IPS-15b (cell line): ENCODE measurements around the gene DHX16.

Source experiments
- H3K27me3 ChIP-seq: one replicate; pipeline ENCODE4 v1.6.1; 2013; ENCODE audit warnings: low read length; ENCODE audit not compliant: control insufficient read depth, insufficient read depth
- H3K36me3 ChIP-seq: one replicate; pipeline ENCODE4 v1.6.1; 2013; ENCODE audit warnings: low read length; ENCODE audit not compliant: control insufficient read depth, insufficient read depth
- H3K4me1 ChIP-seq: one replicate; pipeline ENCODE4 v1.6.1; 2013; ENCODE audit warnings: mild to moderate bottlenecking, low read length; ENCODE audit not compliant: control insufficient read depth, insufficient read depth
- H3K4me3 ChIP-seq: one replicate; pipeline ENCODE4 v1.5.1; 2013; ENCODE audit warnings: low read depth, low read length
- H3K9ac ChIP-seq: one replicate; pipeline ENCODE4 v1.6.1; 2013; ENCODE audit warnings: low read depth, mild to moderate bottlenecking, low read length
- H3K9me3 ChIP-seq: one replicate; pipeline ENCODE4 v1.6.1; 2013; ENCODE audit warnings: mild to moderate bottlenecking, low read length; ENCODE audit not compliant: control insufficient read depth, insufficient read depth

DHX16 gene

DNA sequence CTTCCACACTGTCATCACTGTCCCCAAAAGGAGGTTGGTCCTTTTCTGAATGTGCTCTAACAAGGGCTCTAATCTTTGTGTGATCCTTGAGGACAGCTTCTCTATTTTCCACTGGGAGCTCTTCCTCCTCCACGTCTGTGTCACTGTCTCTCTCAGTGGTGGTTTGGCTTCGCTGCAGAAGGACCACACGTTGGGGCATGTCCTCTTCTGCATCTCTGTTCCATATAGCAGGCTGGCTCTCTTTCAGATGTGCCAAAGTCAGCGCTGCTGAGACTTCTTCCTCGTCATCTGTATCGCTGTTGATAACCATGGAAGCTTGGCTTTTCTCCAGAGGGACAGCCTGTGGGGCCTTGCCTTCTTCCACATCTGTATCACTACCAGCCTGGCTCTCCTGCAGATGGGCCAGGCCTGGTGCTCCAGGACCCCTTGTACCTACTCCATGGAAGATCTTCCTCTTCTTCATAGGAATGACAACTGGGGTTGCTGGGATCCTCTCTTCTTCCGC lies 39.7 kb upstream of the DHX16 start:
- H3K27me3 ChIP-seq = no peaks in the 10 kb centered on the region
- peaks cover 36% of the 10 kb centered on the region for H3K36me3 ChIP-seq
- H3K4me1 ChIP-seq = no peaks in the 10 kb centered on the region
- no peak overlapping the region for H3K9ac ChIP-seq
- H3K4me3 ChIP-seq = no peak overlapping the region
- no peaks in the 10 kb centered on the region for H3K9me3 ChIP-seq

GRCh38 chr6:30711758-30712380 lies 39.1 kb upstream of the DHX16 start:
- no peaks in the 10 kb centered on the region for H3K4me1 ChIP-seq
- H3K36me3 ChIP-seq = peaks cover 42% of the 10 kb centered on the region
- no peaks in the 10 kb centered on the region for H3K9me3 ChIP-seq
- H3K4me3 ChIP-seq = no peak overlapping the region
- H3K27me3 ChIP-seq = no peaks in the 10 kb centered on the region
- H3K9ac ChIP-seq = no peak overlapping the region

- peaks cover 42% of the 10 kb centered on the region for H3K36me3 ChIP-seq
- no peaks in the 10 kb centered on the region for H3K9me3 ChIP-seq
- no peak overlapping the region for H3K9ac ChIP-seq
- H3K27me3 ChIP-seq = no peaks in the 10 kb centered on the region
- no peaks in the 10 kb centered on the region for H3K4me1 ChIP-seq
- H3K4me3 ChIP-seq = no peak overlapping the region
These were observed 36.5 kb upstream of the DHX16 start for GRCh38 chr6:30709101-30709868.

DNA sequence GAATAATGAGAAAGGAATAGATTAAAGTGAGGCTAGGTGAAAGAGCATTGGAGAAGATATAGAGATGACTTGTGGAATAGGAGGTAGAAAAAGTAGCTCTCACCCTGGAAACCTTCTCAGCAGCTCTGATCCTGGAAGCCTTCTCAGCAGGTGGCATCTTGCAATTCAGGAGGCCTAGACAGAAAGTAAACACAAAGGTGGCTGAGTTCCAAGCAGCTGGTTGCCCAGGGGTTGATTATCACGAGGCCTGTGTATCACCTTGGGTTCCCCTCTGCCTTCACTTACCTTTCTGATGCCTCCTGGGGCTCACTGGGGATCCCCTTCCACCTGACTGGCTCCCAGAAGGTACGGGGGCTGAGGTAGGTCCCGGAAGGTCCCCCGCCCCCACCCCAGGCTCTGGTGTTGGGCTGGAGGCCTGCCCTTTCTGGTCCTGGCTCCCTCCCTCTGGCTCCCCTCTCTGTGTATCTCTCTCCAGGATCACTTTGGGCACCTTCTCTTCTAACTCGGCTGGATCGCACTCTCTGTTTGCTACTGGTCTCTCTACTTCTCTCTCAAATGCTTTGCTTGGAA lies 34.6 kb upstream of the DHX16 start:
- no peak overlapping the region for H3K9ac ChIP-seq
- H3K36me3 ChIP-seq = peaks cover 33% of the 10 kb centered on the region
- no peak overlapping the region for H3K4me3 ChIP-seq
- H3K27me3 ChIP-seq = no peaks in the 10 kb centered on the region
- H3K9me3 ChIP-seq = no peaks in the 10 kb centered on the region
- no peaks in the 10 kb centered on the region for H3K4me1 ChIP-seq

GRCh38 chr6:30705620-30706019 lies 32.8 kb upstream of the DHX16 start:
- H3K4me1 ChIP-seq = no peaks in the 10 kb centered on the region
- no peaks in the 10 kb centered on the region for H3K9me3 ChIP-seq
- H3K9ac ChIP-seq = no peak overlapping the region
- no peak overlapping the region for H3K4me3 ChIP-seq
- H3K36me3 ChIP-seq = peaks cover 22% of the 10 kb centered on the region
- H3K27me3 ChIP-seq = no peaks in the 10 kb centered on the region

GRCh38 chr6:30703821-30704220 lies 31.0 kb upstream of the DHX16 start:
- Histone ChIP-seq H3K27me3 (no peaks in the 10 kb centered on the region), H3K4me3 (no peak overlapping the region), H3K9me3 (no peaks in the 10 kb centered on the region), H3K9ac (no peak overlapping the region), H3K4me1 (no peaks in the 10 kb centered on the region), H3K36me3 (peaks cover 16% of the 10 kb centered on the region)

DNA sequence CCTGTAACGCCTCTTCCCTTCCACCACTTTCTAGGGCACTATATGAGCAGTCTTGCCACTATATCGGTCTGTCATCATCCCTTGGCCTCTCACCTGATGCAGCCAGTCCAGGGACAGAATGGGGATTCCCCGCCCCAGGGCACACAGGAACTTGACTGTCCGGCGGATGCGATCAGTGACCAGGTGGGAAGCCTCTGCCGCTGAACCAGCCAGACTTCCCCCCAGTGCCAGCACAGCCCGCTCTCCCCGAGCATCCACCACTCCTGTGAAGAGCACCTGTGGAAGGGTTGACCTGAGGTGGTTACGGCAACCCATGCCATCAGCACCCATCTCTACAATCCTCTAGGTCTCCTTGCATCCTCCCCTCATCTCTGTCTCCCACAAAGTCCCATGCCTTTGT lies 30.2 kb upstream of the DHX16 start:
- Histone ChIP-seq H3K27me3 (no peaks in the 10 kb centered on the region), H3K4me1 (no peaks in the 10 kb centered on the region), H3K36me3 (peaks cover 16% of the 10 kb centered on the region), H3K9ac (no peak overlapping the region), H3K9me3 (no peaks in the 10 kb centered on the region), H3K4me3 (no peak overlapping the region)

- Histone ChIP-seq H3K36me3 (peaks cover 9% of the 10 kb centered on the region), H3K4me1 (no peaks in the 10 kb centered on the region), H3K9ac (no peak overlapping the region), H3K27me3 (no peaks in the 10 kb centered on the region), H3K4me3 (no peak overlapping the region), H3K9me3 (no peaks in the 10 kb centered on the region)
These were observed 27.5 kb upstream of the DHX16 start for GRCh38 chr6:30700340-30700739.

- Histone ChIP-seq H3K4me1 (no peaks in the 10 kb centered on the region), H3K36me3 (no peaks in the 10 kb centered on the region), H3K4me3 (no peak overlapping the region), H3K9ac (no peak overlapping the region), H3K9me3 (no peaks in the 10 kb centered on the region), H3K27me3 (no peaks in the 10 kb centered on the region)
These were observed 23.6 kb upstream of the DHX16 start for GRCh38 chr6:30696432-30696831.

DNA sequence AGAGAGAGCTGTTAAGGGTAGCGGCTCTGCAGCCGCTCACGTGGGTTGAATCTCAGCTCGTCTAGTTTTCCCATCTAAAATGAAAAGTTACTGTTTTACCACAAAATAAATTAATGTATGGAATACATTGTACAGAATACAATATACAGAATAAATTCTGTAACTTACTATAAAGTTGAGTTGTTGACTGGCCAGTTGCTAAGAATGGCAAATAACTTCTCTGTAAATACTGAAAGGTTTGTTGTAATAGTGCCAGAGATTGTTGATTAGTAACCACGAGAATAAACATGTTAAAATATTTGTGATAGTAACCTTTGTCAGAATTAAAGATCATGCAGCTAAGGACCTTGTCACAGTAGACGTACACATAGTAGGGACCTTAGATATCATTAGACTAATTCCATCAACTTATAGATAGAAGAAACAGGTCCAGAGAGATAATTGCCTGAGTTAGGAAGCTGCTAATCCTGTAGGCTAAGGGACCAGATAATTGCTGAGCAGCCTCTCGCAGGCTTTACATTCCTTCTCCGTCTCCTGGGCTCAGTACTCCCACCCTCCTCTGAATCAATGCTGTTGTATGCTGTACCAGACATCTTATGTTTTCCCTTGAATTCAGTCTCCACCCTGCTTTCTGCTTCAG lies 18.5 kb upstream of the DHX16 start:
- no peaks in the 10 kb centered on the region for H3K27me3 ChIP-seq
- peaks cover 8% of the 10 kb centered on the region for H3K4me1 ChIP-seq
- H3K9me3 ChIP-seq = no peaks in the 10 kb centered on the region
- no peak overlapping the region for H3K9ac ChIP-seq
- H3K4me3 ChIP-seq = peak overlapping the region; percentile 96
- peaks cover 2% of the 10 kb centered on the region for H3K36me3 ChIP-seq

DNA sequence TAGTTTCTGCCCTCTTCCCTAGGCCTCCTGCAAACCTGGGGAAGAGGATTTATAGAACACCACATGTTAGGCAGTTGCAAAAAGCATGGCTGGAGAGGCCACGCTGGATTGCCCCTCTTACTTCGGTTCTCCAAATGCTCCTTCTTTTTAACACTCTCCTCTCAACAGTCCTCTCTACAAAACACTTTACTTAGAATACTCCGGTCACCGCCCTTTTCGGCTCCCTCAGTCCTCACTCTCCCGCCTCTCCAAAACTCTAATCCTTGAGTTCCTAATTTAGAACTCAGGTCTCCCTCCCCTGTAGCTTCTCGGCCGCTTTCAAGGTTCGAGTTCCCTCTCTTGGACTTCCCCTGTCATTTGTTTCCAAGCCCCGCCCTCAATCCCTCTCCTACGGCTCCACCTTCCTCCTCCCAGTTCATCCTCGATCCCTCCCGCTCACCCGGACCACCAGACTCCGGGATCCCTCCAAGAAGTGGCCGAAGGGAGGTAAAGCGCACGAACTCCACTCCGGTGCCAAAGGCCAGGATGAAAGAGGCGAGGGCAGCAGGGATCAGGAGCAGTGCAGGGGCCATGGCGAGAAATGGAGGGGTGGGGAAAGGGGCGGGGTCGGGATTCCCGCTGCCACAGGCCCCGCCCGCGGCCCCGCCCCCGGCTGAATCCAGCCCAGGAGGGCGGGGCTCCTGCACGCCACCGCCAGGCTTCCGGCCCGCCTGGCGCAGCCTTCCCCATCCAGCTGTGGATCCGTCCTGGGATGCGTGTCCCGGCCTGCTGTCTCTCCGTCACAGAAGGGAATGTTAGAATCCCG lies 17.8 kb upstream of the DHX16 start, which contains the start of gene NRM:
Gene NRM (minus strand): TSS at position 582 of the 805 bp plus-strand sequence. CDS start 10 bp downstream, at position 572.
- peaks cover 2% of the 10 kb centered on the region for H3K36me3 ChIP-seq
- no peaks in the 10 kb centered on the region for H3K9me3 ChIP-seq
- peak within 1 kb of the TSS; percentile 54 for H3K9ac ChIP-seq
- H3K4me3 ChIP-seq = peak within 1 kb of the TSS; percentile 96
- peaks cover 8% of the 10 kb centered on the region for H3K4me1 ChIP-seq
- no peaks in the 10 kb centered on the region for H3K27me3 ChIP-seq
